SKM-1 treated with dmso at 0.1 percent for 144 hours (cell line): ENCODE measurements around the gene ZBTB20.

Source experiments
- DNase-seq: peaks from one replicate; lab custom pipeline; 2025; ENCODE audit not compliant: unreplicated experiment; lab: John Stamatoyannopoulos, UW

ZBTB20 gene

DNA sequence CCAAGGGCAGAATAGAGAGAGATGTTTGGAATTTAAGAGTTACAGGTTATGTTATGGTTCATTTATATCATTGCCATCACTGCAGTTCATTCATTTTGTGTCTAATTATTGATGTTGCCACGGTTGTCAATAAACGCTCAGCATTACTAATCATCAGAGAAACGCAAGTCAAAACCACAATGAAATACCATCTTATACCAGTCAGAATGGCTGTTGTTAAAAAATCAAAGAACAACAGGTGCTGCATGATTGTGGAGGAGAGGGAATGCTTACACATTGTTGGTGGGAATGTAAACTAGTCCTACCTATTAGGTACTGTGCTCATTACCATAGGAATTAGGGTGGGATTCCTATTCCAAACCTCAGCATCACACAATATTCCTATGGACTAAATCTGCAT lies 502.7 kb downstream of the ZBTB20 start:
- no peak for DNase-seq

DNA sequence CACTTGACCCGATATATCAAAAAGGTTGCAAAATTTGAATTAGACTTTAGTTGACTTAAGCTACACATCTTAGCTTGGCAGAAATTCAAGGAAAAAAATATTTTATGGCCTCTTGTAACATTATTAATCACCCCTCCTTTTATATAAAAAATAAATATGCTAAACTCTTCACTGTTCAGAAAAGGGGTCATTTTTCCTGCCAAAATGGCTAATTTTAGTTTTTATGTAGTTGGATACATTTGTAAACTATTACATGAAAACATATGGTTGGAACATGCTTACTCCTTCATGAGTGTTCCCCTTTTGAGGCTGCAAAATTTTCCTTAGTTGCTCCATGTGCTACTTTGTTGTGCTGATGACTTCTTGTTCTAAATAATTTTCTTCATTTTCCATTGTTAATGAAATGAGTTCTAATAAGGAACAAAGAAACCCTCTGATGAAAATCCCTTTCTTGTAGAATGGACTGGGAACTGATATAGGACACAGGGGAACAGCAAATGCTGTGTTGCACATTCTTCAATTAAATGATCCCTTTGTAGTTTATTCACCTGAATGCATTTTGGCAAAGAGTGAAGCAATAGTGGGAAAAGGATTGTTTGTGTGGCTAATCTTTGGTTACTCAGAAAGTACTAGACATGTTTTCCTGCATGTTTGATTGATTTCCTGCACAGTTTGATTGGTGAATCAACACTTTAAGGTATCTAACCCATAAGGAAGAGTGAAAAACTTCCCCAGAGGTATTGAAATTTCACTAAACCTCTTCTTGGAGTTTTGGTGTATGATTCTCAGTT lies 503.9 kb downstream of the ZBTB20 start:
- no peak for DNase-seq

DNA sequence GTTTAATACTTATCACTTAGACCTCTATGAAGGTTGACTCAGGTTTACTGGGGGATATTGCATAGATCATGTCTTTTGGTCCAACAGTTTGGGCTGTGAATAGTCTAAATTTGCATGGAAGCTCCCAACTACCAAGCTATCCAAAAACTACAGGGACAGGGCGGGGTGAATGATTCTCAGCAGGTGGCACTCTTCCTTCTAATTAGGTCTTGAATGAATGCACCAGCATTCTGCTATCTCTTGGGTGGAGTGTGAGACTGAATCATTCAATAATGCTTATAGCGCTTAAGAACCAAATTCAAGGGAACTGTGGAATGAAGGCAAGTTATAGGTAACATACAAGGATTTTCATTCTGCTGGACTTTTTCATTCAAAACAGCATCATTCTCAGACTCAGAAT lies 507.0 kb downstream of the ZBTB20 start:
- DNase-seq: no peak

DNA sequence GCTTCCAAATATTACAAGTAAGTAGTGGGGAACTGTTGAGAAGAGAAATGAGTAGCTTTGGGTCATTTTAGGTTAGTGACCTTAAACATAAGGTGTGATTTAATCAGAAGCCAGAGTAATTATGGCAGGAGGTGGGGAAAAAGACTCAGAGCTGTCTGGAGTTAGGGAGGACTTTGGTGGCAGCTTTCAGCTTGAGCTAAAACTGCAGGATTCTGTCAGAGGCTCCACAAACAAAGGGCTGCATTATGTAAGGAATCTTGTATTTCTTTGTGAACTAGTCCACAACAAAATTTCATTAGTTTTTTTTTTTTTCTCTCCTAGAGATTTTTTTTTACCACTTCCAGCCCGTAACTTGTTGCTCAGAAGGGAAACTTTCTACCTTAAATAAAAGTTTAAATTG lies 507.9 kb downstream of the ZBTB20 start:
- no peak for DNase-seq

DNA sequence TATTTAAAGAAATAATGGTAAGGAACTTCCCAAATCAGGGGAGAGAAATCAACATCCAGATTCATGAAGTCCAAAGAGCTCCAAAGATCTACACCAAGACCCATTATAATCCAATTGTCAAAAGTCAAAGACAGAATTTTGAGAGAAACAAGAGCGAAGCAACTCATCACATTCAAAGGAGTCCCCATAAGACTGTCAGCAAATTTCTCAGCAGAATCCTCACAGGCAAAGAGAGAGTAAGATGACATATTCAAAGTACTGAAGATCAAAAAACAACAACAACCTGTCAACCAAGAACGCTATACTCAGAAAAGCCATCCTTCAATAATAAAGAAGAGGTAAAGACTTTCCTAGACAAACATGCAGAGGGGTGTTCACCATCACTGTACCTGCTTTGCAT lies 511.2 kb downstream of the ZBTB20 start:
- DNase-seq: no peak

DNA sequence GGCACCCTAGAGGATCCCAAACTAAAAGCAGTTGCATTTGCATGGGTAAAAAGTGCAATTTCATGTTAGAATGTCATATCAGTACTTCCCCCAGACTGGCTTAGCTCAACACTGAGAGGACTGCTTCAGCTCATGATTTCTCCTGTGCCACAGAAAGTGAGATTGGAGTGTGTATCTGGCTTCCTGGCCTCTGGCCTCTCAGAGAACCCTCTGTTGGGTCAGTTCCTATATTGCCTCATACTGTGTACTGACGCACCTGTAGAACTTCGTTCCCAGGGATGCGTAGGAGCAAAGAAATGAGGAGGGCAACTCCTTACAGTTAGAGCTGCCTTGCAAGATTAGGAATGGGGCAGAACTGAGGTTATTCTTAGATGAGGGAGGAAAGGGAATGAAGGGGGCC lies 512.5 kb downstream of the ZBTB20 start:
- no peak for DNase-seq

DNA sequence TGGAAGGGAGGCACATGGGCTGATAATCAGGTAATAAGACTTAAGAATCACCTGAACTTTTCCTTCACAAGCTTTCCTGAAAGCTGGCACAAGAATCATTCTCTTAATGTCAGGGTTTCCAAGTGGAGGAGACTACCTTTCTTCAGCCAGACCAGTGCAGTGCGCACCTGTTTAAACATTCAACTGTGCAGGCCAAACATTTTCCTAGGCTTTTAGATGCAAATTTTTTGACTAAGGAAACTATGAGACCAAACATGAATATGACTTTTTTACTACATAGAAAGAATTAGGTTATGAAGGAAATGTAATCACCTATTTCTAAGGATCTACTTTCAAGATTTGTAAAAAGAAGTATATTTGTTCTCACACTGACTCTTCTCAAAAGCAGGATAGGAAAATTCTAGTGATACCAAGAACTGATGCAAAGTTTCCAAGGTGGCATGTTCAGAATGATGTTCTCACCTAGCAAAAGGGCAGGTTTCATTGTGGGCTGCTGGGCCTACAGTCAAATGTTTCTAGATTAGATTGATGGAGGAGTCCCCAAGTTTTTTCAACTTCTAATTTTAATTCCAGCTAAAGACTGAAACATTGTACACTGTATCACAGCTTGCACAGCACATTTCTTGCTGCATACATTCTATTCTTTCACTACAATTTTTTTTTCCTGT lies 514.2 kb downstream of the ZBTB20 start:
- DNase-seq: no peak

DNA sequence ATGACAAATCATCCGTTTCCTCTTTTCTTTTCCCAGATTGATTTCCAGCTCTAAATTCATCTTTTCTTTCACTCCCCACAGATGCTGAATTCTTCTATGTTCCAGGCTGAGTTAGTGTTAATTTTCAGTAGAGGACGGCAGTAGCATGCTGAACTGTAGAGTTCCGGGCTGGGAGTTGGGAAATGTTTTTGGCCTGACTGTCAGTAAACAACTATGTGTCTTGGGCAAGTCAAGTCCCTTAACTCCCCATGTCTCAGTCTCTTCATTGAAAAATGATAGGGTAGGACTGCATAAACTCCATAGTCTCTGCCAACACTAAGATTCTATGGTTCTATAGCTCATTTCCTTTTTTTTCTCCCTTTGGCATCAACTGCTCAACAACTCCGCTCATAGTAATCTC lies 519.3 kb downstream of the ZBTB20 start:
- no peak for DNase-seq

DNA sequence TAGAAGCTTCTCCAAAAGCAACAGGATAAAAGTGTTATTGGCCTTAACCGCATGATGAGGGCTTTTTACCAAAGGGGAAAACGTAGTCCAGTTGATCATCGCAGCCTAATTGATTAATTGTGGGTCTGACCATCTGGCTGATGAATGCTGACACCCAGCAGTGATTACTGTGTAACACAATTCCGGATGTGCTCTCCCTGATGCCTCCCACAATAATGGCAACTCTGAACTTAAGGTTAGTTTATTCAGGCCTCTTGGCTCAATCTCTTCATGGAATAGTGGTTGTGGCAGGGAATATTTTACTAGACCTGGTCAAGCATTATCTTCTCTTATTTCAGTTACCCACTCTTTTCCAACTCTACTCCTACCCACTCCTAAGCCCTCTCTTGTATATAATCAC lies 520.3 kb downstream of the ZBTB20 start:
- DNase-seq: no peak

DNA sequence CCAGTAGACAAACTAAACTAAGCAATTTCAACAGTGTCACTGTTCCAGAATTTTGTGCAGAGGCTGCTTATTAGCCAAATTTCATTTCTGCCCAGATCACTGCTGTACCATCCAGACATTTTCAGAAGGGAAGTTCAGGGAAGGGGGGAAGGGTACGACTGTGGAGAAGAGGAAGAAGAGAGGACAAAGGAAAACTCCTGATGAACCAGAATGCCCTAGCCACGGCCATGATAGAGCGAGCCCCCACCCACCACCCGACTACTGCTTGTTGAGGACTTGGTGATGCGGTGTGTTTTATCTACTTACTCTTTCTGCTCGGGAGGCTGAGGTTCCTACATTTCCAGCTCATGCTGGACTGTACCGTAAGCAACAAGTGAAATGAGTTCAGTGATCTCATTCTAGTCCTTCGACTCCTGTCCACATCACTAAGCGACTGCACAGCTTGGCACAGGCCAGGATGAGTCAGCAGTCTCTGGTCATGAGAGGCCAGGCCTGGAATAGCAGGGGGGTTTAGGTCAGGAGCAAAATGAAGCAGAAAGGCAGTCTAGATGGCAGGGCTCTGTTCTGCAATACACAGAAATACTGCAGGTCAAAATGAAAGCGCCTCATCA lies 522.4 kb downstream of the ZBTB20 start:
- no peak for DNase-seq

DNA sequence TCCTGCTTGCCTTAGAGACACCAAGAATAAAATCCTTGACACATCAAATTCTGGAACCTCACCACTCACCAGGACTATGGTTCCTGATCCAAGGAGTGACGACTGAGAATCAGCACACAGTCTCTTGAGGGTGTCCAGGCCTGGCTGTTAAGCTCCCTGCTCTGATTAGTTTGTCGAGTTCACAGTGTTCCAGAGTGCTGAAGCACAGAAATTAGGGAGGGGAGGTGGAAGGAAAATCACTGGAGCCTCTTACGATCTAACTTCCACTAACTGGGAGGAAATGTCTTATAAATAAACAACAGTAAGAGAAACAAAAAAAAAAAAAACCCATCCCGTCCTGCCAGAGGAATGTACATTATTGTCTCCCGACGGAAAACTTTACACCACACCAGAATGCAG lies 523.0 kb downstream of the ZBTB20 start:
- no peak for DNase-seq

DNA sequence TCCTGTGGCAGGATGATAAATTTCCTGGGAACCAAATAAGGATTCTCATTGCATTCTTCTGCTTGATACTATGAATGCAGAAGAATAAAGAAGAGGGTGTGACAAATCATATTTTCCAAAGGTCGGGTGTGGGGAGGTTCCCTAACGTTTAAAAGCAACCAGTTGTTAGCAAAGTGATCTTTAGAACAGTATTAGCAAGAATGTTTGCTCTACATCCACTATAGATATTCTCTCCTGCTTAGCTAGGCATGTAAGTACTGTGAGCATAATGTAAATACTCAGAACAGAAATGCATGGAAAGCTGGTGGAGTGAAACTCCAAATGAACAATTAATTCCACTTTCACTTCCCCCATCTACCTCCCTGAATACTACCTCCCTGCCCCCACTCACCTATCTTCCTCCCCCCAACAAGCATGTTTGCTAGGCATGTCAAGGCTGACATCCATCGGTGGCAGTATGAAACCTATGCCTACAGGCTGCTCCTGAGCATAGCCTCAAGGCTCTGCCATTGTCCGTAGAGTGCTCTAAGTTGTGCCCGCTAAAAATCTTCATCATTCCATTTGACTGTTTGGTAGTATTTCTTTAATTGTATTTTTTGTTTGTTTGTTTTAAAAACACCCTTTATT lies 523.6 kb downstream of the ZBTB20 start:
- no peak for DNase-seq

DNA sequence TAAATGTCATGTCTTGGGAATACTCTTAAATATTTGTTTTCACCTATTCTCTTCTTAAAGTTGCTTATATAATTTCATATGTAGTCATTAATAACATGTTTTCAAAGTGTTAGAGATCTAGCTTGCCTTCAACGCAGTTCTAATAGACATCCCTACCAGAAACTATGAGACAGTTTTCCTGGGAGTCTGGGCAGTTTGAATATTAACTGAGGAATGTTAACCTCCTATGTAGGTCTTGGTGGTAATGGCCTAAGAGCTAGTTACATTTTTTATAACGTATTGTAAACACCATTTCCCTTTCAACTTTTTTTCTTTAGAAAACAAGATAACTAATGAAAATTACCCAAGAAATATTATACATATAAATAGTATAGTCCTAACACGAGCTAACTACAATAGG lies 525.1 kb downstream of the ZBTB20 start:
- DNase-seq: no peak

DNA sequence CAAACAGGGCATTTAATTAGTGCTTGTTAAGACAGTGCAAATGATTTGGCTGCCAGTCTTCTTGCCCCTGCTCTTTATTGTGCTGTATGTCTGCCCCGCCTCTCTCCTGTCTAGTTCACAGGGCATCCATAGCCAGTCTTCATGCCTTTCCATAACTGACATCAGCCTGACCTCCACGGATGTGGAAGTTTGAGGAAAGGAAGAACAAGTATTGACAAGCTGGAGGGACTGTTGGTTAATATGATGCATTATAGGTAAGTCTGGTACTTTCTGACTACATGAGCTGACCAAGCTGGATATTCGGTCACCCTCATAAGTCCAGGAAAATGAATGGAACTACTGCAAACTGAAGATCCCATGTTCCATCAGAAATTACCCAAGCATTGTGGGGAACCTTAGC lies 527.3 kb downstream of the ZBTB20 start:
- no peak for DNase-seq

DNA sequence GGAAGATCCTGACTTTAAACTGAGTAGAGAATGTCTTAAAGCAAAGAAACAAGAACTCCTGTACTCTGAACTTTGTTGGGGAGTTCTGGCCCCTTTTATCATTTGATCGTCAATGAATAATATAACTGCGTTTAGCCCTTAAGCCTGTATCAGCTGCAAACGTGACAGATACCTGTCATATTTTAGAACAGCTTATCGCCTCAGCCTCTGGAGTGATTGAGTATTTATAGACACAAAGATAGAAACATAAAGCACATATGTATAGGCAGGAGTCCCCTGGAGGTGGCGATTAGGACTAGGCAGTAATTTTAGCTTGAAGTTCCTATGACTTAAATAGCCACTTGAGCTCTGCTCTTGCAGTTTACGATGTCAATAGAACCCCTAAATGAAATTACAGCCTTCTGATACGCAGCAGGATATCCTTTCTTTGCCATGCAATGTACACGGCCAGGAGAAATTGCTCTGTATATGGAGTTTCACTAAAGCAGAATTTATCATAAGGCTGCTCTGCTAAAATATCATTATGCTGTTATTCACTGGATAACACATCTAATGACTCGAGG lies 531.5 kb downstream of the ZBTB20 start:
- DNase-seq: no peak

DNA sequence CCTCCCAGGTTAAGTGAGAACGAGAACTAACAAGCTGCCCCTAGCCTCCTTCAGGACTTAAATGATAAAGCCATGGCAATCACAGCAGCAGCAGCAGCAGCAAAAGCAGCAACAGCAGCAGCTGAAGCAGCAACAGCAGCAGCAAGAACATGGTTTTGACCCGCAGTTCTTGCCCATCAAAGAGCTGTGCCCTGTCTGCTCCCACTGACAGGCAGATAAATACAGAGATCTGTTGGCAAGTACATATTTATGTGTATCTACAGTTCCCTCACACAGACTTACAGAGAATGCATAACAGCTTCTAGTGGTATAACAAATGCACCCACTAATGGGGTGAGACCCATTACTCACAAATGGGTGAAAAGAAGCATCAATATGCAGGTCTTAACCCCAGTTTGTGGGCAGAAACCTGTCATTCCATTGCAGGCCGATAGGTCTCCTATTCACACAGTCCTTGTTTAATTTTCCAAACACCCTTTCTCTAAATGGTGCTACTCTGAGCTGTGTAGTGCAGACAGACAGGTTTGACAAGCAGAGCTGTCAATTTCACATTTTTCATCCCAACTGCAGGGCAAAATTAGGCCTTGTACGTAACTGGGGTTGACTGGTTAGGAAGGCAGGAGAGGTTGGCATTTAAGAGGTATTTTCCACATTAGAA lies 537.0 kb downstream of the ZBTB20 start:
- no peak for DNase-seq

DNA sequence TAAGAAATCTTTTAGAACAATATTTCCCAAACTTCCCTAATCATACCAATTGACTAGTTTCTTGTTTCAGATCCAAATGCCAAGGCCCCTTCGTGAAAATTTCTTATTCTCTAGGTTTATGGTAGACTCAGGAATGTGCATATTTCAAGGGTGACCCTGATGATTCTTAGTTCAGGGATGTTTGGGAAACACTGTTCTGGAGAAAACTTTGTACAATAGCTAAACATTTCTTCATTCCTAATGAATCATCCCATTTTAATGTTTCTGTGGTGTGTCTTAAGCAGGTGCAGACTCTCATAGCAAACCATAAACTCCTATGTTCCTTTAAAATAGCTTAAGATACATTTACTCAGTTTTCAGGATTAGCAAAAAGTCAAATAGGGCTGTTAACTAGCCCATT lies 538.8 kb downstream of the ZBTB20 start:
- no peak for DNase-seq

DNA sequence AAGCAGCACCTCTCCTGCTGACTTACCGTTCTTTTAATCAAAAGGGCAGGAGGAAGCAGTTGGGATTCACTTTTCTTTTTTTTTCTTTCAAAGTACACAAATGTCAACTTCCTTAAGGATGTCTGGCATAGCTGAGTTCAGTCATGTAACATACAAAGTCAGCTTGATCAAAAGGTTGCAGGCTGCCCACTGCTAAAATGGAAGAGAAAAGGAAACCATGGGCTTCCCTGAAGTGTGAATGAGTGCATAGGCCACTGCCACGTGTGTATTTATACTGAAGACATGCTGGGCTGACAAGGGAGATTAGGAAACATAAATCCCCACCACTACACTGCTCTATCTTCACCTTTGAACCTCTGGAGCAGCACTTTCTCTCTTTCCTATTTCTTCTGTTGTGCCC lies 540.8 kb downstream of the ZBTB20 start:
- no peak for DNase-seq

DNA sequence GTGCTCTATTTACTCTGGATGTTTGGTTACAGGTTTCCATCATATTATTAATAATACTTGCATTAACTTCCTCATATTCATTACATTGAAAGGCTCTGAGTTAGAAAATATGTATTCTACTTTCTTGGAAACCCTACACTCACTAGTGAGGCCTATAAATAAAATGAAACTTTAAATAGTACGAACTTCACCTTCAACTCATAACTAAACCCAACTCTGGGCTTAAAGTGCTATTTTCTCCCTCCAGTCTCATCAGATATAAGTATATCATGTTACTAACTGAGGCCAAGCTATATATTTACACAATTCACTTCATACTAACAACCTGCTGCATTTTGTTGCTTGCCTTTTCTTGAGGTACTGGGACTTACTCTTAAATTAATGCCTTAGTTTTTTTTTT lies 546.5 kb downstream of the ZBTB20 start:
- no peak for DNase-seq

DNA sequence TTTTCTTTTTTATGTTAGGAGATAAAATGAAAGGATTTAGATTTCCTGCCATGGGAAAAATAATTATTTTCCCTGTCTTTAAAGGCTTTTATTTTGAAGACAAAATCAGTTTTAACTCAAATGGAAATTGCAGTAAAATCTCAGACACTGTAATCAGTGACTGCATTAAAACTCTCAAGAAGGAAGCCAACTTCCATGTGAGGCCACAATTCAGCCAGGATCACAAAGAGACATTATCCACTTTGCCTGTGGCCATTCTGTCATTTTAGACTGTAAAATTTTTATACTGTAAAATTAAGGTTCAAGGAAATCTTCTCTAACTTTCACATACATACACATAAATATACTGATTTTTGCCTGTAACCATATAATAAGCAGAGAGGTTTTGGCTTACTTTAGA lies 549.2 kb downstream of the ZBTB20 start:
- DNase-seq: no peak

DNA sequence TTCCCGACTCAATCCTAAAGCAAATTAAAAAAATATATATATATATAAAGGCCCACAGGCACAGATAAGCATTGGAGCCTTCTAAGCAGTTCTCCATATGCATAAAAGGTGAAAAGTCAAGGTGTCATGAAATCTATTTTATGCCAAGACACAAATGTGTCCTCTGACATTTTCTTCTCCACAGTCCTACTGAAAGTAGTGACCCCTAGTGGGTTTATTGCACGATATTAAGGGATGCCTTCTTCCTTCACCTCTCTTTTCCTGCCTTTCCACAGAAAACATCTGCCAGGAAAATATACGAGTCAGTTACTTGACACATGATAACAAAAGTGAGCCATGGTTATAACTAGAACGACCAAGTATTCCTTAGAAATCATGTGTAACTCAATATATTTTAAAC lies 550.1 kb downstream of the ZBTB20 start:
- no peak for DNase-seq
